Suprapubic skin (tissue), 3 donors: ENCODE data around the gene TNXB.

Source experiments
- CTCF ChIP-seq, 2 donors: fragments of 200-600 bp in 1 of 2; fragments of 450-650 bp in 1 of 2; sonication (generic) in 1 of 2; IDR thresholded peaks; one replicate each; pipeline ENCODE4 v1.5.1; 2016 to 2019; ENCODE audit warnings: antibody characterized with exemption in 2 of 2, mild to moderate bottlenecking in 1 of 2, moderate library complexity in 1 of 2
- POLR2A ChIP-seq, 2 donors: fragments of 450-650 bp; IDR thresholded peaks; one replicate each; pipeline ENCODE4 v1.6.1; 2017; ENCODE audit warnings: antibody characterized with exemption in 2 of 2, mild to moderate bottlenecking in 2 of 2, moderate library complexity in 2 of 2

- TF ChIP-seq CTCF (IDR thresholded peaks at IDR 0.05) (no peak), POLR2A (IDR thresholded peaks at IDR 0.05) (no peak)
These were observed 17.7 kb upstream of the TNXB start for GRCh38 chr6:32126880-32127279.
